ENCODE results near the gene WDR62.
"Not testable (repeated sequence)": the region's sequence is repeated elsewhere in the genome, so short reads cannot be mapped to it uniquely, and the experiment has no call there.

Gene WDR62

DNA sequence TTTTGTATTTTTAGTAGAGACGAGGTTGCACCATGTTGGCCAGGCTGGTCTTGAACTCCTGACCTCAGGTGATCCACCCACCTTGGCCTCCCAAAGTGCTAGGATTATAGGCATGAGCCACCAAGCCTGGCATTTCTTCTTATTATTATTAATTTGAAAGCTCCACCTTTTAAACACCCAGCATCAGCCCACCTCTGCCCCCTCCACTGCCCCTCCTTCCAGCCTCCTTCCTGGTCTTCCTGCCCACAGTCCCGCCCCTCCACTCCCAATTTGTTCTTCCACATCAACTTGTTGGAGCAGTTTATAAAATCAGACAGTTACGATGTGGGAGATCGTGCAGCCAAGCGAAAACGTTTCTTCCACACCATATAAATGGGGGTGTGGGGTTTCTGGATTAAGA is 14.2 kb upstream of the WDR62 start:
- DNase-seq, result no peak

- DNase-seq, result not testable (repeated sequence)
Observed at GRCh38 chr19:36041092-36041491, 13.6 kb upstream of the WDR62 start.

- no peak for DNase-seq
Observed at GRCh38 chr19:36041831-36042230, 12.9 kb upstream of the WDR62 start.

DNA sequence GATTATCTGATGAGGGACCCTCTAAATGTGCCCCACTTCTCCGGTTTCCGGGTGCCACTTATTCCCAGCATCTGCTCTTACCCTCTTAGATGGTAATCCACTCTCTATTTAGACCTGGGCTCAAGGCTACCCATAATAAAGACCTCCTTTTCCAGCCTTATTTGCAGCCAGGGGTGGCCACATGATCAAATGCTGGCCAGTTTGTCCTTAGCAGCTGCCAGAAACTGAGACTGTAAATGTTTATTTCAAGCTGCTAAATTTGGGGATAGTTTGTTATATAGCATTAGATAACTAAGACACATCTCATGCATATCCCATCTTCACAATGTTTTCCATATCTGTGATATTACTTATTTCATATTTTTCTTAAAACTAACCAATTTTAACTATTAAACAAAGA is 10.7 kb upstream of the WDR62 start:
- no peak for DNase-seq

DNA sequence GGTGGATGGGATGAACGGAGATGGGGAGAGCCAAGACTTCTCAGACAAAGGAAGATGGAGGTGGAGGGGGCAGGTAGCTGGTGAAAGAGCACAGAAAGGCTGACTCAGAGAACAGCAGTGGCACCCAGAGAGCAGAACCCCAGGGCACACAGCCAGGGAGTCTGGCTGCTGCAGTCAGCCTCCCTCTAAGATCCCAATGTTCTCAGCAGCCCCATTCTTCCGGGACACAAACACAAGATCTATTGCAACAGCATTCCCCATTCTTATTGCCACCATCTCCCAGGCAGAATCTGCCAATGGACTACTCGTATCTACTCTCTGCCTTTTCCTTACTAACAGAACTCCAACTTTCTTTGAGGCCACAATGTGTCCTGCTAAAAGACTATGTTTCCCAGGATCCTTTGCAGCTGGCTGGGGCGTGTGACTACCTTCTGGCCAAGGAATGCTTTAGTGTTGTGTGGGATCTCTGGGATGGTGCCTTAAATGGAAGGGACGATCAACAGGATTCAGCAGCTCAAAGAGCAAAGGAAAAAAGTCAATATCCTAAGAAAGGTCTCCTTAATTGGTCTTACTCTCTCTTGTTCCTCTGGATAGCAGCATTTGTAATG is 8.2 kb upstream of the WDR62 start:
- no peak for DNase-seq

GRCh38 chr19:36047835-36048234 is 6.9 kb upstream of the WDR62 start:
- DNase-seq, result no peak

- no peak for DNase-seq
Observed at GRCh38 chr19:36049080-36049698, 5.5 kb upstream of the WDR62 start.

GRCh38 chr19:36051236-36051635 is 3.5 kb upstream of the WDR62 start:
- DNase-seq, result no peak

- no peak for DNase-seq
Observed at GRCh38 chr19:36051637-36052036, 3.1 kb upstream of the WDR62 start.

DNA sequence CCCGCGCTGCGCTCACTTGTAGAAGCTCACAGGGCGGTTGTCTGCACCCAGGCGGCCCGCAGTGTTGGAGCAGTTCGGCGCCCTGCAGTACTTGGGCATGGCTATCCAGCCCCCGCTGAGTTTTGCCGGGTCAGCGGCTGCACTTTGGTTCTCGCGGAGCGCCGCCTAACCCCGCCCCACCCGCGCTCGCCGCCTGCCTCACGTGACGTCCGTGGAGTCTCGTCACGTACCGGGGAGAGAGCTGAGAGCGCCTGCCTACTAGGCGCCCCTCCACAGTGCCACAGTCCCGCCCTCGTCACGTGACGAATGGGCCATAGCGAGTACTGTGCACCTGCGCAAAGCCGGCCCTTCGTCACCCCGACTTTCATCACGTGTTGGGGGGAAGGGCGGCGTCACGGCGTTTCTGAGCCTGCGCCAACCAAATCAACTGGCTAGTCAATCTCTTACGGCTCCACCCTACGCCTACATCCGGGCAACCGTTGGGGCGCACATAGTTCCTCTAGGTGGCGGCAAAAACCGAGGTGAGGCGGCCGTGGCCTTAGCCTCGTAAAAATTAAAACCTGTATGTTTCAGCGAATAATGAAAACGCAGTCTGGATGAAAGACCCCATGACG is 471 bp upstream of the WDR62 start, which contains the start of gene THAP8:
Gene THAP8 (minus strand): TSS at position 167 of the 614 bp plus-strand sequence. CDS start 68 bp downstream, at position 99.
- peak; percentile 83 for DNase-seq

DNA sequence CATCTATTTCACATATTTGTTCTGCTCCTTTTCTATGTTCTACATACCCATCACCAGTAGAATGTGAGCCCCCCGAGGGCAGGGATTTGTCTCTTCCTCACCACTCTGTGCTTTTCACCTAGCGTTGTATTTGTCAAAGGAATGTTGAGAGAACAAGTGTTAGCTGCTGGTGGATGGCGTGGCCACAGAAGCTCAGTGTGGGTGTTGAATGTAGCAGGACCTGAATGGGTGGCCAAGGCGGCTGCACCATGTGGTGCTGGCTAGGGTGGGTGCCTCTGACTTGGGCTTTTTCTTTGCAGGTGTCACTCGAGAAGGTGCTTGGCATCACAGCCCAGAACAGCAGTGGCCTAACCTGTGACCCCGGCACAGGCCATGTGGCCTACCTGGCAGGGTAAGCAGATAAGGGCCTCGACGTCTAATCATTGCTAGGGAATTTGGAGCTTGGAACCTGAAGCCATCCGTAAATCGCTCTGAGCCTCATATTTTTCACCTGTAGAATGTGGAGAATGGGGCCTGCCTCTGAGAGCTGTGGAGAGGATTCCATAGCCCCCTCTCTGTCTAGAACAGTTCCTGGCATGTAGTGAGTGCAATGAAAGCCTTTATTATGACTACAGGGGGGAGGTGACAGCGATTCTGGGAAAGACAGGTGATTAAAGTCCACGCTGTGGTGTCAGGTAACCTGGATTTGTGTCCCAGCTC is 3.9 kb downstream of the WDR62 start:
- DNase-seq, result no peak

GRCh38 chr19:36059180-36059910 is 4.6 kb downstream of the WDR62 start:
- no peak for DNase-seq

- no peak for DNase-seq
Observed at GRCh38 chr19:36060430-36060829, 5.7 kb downstream of the WDR62 start.

DNA sequence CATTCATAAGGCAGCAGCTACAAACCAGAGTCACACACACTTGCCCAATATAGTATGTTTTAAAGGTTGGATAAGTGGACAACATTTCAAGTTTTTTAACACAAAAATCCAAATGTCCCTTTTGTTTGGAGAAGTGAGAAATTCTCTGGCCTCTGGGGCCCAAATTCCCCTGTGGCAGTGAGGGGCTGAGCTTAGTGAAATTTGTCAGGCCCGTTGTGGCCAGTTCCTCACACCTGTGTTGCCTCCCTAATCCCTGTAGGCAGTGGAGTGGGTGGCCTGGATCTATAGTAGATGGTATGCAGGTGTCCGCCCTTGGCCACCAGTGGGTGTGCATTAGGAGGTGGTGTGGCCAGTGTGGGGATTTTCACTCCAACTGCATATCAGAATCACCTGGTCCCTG is 6.7 kb downstream of the WDR62 start:
- DNase-seq, result no peak

GRCh38 chr19:36064826-36065225 is 10.1 kb downstream of the WDR62 start:
- DNase-seq, result no peak

DNA sequence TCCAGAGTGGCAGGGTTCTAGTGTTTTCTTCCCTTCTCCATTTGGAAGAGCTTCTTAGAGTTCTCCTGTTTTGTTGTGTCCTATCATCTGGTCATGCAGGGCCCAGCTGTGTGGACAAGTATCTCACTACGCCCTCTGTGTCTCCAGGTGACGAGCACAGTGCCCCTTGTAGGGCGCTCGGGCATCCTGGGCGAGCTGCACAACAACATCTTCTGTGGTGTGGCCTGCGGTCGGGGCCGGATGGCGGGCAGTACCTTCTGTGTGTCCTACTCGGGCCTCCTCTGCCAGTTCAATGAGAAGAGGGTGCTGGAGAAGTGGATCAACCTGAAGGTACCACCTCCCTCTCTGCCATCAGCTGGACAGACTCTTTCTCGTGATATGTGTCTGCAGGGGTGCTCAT is 13.0 kb downstream of the WDR62 start:
- no peak for DNase-seq

DNA sequence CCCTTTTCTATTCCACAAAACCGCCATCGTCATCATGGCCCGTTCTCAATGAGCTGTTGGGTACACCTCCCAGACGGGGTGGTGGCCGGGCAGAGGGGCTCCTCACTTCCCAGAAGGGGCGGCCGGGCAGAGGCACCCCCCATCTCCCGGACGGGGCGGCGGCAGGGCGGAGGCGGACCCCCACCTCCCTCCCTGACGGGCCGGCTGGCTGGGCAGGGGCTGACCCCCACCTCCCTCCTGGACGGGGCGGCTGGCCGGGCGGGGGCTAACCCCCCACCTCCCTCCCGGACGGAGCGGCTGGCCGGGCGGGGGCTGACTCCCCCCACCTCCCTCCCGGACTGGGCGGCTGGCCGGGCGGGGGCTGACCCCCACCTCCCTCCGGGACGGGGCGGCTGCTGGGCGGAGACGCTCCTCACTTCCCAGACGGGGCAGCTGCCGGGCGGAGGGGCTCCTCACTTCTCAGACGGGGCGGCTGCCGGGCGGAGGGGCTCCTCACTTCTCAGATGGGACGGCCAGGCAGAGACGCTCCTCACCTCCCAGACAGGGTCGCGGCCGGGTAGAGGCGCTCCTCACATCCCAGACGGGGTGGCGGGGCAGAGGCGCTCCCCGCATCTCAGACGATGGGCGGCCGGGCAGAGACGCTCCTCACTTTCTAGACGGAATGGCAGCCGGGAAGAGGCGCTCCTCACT is 14.3 kb downstream of the WDR62 start:
- not testable (repeated sequence) for DNase-seq

- no peak for DNase-seq
Observed at GRCh38 chr19:36072081-36072480, 17.4 kb downstream of the WDR62 start.

DNA sequence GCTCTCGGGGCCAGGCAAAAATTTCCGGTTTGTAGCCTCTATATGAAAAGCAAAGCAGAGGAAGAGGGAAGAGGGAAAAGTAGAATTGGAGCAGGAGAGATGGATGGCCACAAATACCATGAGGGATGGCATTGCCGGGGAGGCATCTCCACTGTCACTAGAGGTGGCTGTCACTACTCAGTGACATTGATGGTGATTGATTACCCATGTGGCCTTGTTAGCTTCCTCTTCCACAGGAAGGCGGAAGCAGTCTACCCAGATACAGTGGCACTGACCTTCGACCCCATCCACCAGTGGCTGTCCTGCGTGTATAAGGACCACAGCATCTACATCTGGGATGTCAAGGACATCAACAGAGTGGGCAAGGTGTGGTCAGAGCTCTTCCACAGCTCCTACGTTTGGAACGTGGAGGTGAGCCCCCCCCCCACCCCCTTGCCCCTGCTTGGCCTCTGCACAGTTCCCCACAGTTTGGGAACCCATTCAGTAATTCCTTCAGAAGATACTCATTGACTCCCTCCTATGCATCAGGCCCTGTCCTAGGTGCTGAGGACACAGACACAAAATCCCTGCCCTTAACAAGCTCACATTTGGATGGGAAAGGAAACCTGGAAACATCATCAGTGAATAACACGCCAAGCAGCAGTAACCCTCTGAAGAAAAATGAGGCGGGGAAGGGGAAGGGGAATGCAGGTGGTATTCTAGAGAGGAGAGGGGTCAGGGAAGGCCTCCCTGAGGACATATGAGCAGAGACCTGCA is 18.6 kb downstream of the WDR62 start:
- no peak for DNase-seq

DNA sequence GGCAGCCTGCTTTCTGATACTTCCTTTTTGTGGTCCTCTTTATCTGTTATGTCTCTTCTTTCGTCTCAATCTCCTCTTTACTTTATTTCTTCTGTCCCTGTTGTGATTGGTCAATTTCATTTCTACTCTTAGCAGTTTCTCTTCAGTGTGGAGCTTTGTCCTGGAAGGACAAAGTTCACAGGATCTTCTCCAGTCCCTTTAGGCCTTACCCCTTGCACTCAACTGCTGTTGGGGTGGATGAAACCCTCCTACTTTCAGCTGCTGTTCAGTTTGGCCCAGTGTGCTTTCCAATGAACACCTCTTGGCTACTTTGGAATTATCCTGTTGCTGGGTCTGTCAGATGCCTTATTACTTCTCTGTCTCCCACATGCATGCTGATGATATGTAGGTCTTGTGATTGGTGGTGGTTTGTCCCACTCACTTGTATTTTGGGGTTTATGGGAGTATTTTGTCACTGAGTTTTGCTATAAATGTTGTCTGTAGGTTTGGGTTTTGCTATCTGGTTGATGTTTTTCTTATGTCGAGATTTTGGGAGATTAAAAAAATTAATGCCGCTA is 24.8 kb downstream of the WDR62 start:
- DNase-seq, result no peak

- no peak for DNase-seq
Observed at GRCh38 chr19:36081385-36081784, 26.7 kb downstream of the WDR62 start.

All from SIG-M5 (cell line).